ENCODE data around the gene IQGAP2.
"Not testable (repeated sequence)": the region's sequence is repeated elsewhere in the genome, so short reads cannot be mapped to it uniquely, and the experiment has no call there.

IQGAP2 gene

DNA sequence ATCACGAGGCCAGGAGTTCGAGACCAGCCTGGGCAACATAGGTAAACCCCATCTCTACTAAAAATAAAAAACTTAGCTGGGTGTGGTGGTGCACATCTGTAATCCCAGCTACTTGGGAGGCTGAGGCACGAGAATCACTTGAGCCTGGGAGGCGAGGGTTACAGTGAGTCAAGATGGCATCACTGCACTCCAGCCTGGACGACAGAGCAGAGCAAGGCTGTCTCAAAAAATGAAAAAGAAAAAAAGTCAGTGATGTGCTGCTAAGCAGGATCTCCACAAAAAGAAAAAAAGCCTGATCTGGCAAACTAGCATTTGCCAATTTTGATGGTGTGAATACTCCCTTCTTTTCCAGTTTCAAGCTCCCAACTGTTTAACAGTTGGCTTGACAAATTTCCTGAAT, 334.8 kb downstream of the IQGAP2 start:
- Histone ChIP-seq H3K27me3 (ENCODE audit: insufficient read depth, insufficient read length) (no peaks in the 10 kb centered on the region), H3K9ac (ENCODE audit: insufficient read length, low read depth) (no peak overlapping the region), H3K4me3 (ENCODE audit: insufficient read length, low read depth) (no peak overlapping the region), H3K36me3 (ENCODE audit: insufficient read depth, insufficient read length, low read length) (peaks cover 10% of the 10 kb centered on the region), H3K4me1 (ENCODE audit: insufficient read depth, insufficient read length) (no peaks in the 10 kb centered on the region), H3K9me3 (ENCODE audit: insufficient read depth, low read length) (no peaks in the 10 kb centered on the region)
- no peak for DNase-seq (ENCODE audit: low read depth, low spot score)
- TF ChIP-seq ZNF274 (IDR thresholded peaks at IDR 0.05; ENCODE audit: low read depth, low read length) (no peak), YY1 (IDR thresholded peaks at IDR 0.05; ENCODE audit: insufficient read depth, insufficient read length) (no peak), SUZ12 (IDR thresholded peaks at IDR 0.05; ENCODE audit: extremely low read depth, insufficient read depth, insufficient read length) (no peak)

DNA sequence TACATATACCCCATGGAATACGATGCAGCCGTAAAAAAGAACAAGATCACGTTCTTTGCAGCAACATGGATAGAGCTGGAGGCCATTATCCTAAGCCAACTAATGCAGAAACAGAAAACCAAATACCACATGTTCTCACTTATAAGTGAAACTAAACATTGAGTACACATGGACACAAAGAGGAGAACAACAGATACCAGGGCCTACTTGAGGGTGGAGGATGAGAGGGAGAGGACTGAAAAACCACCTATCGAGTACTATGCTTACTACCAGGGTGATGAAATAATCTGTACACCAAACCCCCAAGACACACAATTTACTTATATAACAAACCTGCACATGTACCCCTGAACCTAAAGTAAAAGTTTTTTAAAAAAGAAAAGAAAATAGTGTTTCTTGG, 338.4 kb downstream of the IQGAP2 start:
- H3K4me1 ChIP-seq (ENCODE audit: insufficient read depth, insufficient read length) = not testable (repeated sequence)

DNA sequence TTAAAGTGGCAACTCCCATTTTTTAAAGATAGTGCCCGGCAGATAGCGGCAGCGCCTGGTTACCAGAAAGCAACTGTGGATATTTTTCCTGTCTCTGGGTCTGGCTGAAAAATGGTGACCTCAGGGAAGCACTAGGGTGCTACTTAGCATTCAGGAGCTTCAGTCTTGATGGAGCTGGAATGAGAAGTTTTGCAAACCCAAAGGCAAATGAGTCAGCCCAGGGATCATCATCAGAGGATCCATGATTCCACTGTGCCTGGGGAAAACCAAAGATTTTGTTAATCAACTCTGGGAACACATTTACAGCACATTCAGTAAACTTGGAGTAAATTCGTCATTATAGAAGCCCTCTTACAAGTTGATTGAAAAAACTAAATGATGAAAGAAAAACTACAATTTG, 339.5 kb downstream of the IQGAP2 start:
- no peaks in the 10 kb centered on the region for H3K4me1 ChIP-seq (ENCODE audit: insufficient read depth, insufficient read length)
- no peaks in the 10 kb centered on the region for H3K27me3 ChIP-seq (ENCODE audit: insufficient read depth, insufficient read length)
- DNase-seq (ENCODE audit: low read depth, low spot score) = no peak
- H3K9me3 ChIP-seq (ENCODE audit: insufficient read depth, low read length) = no peaks in the 10 kb centered on the region
- H3K9ac ChIP-seq (ENCODE audit: insufficient read length, low read depth) = no peak overlapping the region
- no peaks in the 10 kb centered on the region for H3K36me3 ChIP-seq (ENCODE audit: insufficient read depth, insufficient read length, low read length)
- H3K4me3 ChIP-seq (ENCODE audit: insufficient read length, low read depth) = no peak overlapping the region
- TF ChIP-seq ZNF274 (IDR thresholded peaks at IDR 0.05; ENCODE audit: low read depth, low read length) = no peak
- no peak for TF ChIP-seq YY1 (IDR thresholded peaks at IDR 0.05; ENCODE audit: insufficient read depth, insufficient read length)
- TF ChIP-seq SUZ12 (IDR thresholded peaks at IDR 0.05; ENCODE audit: extremely low read depth, insufficient read depth, insufficient read length) = no peak

More for the DNA sequence above, 338.4 kb downstream of the IQGAP2 start:
- H3K9ac ChIP-seq (ENCODE audit: insufficient read length, low read depth); DNase-seq (ENCODE audit: low read depth, low spot score); H3K36me3 ChIP-seq (ENCODE audit: insufficient read depth, insufficient read length, low read length); H3K4me3 ChIP-seq (ENCODE audit: insufficient read length, low read depth); H3K9me3 ChIP-seq (ENCODE audit: insufficient read depth, low read length); H3K27me3 ChIP-seq (ENCODE audit: insufficient read depth, insufficient read length): not testable (repeated sequence)

DNA sequence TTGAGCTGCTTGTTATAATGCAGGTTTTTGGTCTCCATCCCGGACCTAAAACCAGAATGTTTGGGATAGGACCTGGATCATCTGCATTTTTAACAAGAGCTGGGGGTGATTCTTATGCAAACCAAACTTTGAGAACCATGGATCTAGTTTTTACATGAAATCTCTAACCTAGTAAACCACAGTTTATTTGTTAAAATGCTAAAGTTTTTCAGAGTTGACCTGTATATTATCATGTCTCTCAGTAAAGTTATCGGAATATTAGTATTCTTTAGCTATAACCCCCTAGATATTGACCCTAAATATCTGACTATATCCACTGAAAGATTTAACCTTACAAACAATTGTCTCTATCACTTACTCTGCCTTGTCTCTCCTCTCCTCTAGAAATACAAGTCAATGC, 341.5 kb downstream of the IQGAP2 start:
- Histone ChIP-seq H3K4me1 (ENCODE audit: insufficient read depth, insufficient read length) (no peaks in the 10 kb centered on the region), H3K9ac (ENCODE audit: insufficient read length, low read depth) (no peak overlapping the region), H3K27me3 (ENCODE audit: insufficient read depth, insufficient read length) (no peaks in the 10 kb centered on the region), H3K4me3 (ENCODE audit: insufficient read length, low read depth) (no peak overlapping the region), H3K36me3 (ENCODE audit: insufficient read depth, insufficient read length, low read length) (no peaks in the 10 kb centered on the region), H3K9me3 (ENCODE audit: insufficient read depth, low read length) (no peaks in the 10 kb centered on the region)
- no peak for TF ChIP-seq YY1 (IDR thresholded peaks at IDR 0.05; ENCODE audit: insufficient read depth, insufficient read length)
- no peak for TF ChIP-seq SUZ12 (IDR thresholded peaks at IDR 0.05; ENCODE audit: extremely low read depth, insufficient read depth, insufficient read length)
- no peak for TF ChIP-seq ZNF274 (IDR thresholded peaks at IDR 0.05; ENCODE audit: low read depth, low read length)
- DNase-seq (ENCODE audit: low read depth, low spot score) = no peak

DNA sequence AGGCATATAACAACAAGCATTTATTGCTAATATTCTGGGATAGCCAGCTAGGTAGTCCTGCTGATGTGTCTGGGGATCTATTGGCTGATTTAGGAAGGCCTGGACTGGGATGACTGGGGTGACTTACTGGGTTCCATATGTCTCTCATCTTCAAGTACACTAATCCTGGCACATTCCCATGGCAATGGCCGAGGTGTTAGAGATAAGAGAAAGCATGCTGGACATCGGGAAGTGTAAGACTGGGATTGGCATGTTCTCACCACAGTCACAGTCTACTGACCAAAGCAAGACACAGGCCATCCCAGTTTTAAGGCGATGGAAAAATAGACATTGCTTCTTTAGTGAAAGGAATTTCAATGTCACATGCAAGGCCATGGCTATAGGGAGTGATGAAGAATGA, 342.6 kb downstream of the IQGAP2 start:
- no peak for TF ChIP-seq YY1 (IDR thresholded peaks at IDR 0.05; ENCODE audit: insufficient read depth, insufficient read length)
- TF ChIP-seq ZNF274 (IDR thresholded peaks at IDR 0.05; ENCODE audit: low read depth, low read length) = no peak
- no peak for TF ChIP-seq SUZ12 (IDR thresholded peaks at IDR 0.05; ENCODE audit: extremely low read depth, insufficient read depth, insufficient read length)
- H3K27me3 ChIP-seq (ENCODE audit: insufficient read depth, insufficient read length) = no peaks in the 10 kb centered on the region
- H3K36me3 ChIP-seq (ENCODE audit: insufficient read depth, insufficient read length, low read length) = no peaks in the 10 kb centered on the region
- no peak overlapping the region for H3K9ac ChIP-seq (ENCODE audit: insufficient read length, low read depth)
- no peaks in the 10 kb centered on the region for H3K4me1 ChIP-seq (ENCODE audit: insufficient read depth, insufficient read length)
- no peak overlapping the region for H3K4me3 ChIP-seq (ENCODE audit: insufficient read length, low read depth)
- H3K9me3 ChIP-seq (ENCODE audit: insufficient read depth, low read length) = no peaks in the 10 kb centered on the region
- no peak for DNase-seq (ENCODE audit: low read depth, low spot score)

DNA sequence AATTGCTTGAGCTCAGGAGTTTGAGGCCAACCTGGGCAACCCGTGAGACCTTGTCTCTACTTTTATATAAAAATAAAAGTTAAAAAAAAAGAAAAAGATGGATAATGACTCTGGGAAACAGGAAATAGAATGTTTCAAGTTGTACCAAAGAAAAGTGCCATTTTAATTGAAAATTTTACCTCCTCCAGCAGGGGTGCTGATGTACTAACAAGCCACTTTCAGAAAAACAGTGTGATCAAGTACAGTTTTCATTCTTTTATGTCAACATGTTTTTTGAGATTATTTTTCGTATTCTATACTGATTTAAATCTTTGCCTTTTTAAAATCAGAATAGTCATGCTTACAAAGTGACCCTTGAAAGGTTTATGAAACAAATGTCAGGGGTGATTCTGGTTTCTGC, 343.6 kb downstream of the IQGAP2 start:
- H3K9ac ChIP-seq (ENCODE audit: insufficient read length, low read depth) = no peak overlapping the region
- H3K4me3 ChIP-seq (ENCODE audit: insufficient read length, low read depth) = no peak overlapping the region
- peaks cover 4% of the 10 kb centered on the region for H3K27me3 ChIP-seq (ENCODE audit: insufficient read depth, insufficient read length)
- no peaks in the 10 kb centered on the region for H3K36me3 ChIP-seq (ENCODE audit: insufficient read depth, insufficient read length, low read length)
- no peaks in the 10 kb centered on the region for H3K4me1 ChIP-seq (ENCODE audit: insufficient read depth, insufficient read length)
- no peak for DNase-seq (ENCODE audit: low read depth, low spot score)
- H3K9me3 ChIP-seq (ENCODE audit: insufficient read depth, low read length) = no peaks in the 10 kb centered on the region
- TF ChIP-seq YY1 (IDR thresholded peaks at IDR 0.05; ENCODE audit: insufficient read depth, insufficient read length) (no peak), ZNF274 (IDR thresholded peaks at IDR 0.05; ENCODE audit: low read depth, low read length) (no peak), SUZ12 (IDR thresholded peaks at IDR 0.05; ENCODE audit: extremely low read depth, insufficient read depth, insufficient read length) (no peak)

DNA sequence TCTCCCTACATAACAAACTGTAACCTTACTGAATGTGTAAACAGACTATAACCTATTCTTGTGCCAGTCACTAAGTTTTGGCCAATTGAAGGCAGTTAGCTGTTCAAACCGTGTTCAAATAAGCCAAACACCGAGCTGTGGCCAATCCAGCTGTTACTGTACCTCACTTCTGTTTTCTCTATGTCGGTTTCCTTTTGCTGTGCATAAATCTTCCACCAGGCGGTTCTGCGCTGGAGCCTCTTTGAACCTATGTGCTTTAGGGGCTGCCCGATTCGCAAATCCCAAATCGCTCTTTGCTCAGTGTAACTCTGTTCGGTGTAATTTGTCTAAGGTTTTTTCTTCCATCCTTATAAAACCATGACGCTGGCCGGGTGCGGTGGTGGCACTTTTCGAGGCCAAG, 344.6 kb downstream of the IQGAP2 start:
- peaks cover 4% of the 10 kb centered on the region for H3K27me3 ChIP-seq (ENCODE audit: insufficient read depth, insufficient read length)
- H3K9me3 ChIP-seq (ENCODE audit: insufficient read depth, low read length) = no peaks in the 10 kb centered on the region
- no peaks in the 10 kb centered on the region for H3K4me1 ChIP-seq (ENCODE audit: insufficient read depth, insufficient read length)
- TF ChIP-seq ZNF274 (IDR thresholded peaks at IDR 0.05; ENCODE audit: low read depth, low read length) = no peak
- TF ChIP-seq YY1 (IDR thresholded peaks at IDR 0.05; ENCODE audit: insufficient read depth, insufficient read length) = no peak
- no peak for TF ChIP-seq SUZ12 (IDR thresholded peaks at IDR 0.05; ENCODE audit: extremely low read depth, insufficient read depth, insufficient read length)
- no peaks in the 10 kb centered on the region for H3K36me3 ChIP-seq (ENCODE audit: insufficient read depth, insufficient read length, low read length)
- H3K9ac ChIP-seq (ENCODE audit: insufficient read length, low read depth) = no peak overlapping the region
- no peak overlapping the region for H3K4me3 ChIP-seq (ENCODE audit: insufficient read length, low read depth)
- no peak for DNase-seq (ENCODE audit: low read depth, low spot score)

DNA sequence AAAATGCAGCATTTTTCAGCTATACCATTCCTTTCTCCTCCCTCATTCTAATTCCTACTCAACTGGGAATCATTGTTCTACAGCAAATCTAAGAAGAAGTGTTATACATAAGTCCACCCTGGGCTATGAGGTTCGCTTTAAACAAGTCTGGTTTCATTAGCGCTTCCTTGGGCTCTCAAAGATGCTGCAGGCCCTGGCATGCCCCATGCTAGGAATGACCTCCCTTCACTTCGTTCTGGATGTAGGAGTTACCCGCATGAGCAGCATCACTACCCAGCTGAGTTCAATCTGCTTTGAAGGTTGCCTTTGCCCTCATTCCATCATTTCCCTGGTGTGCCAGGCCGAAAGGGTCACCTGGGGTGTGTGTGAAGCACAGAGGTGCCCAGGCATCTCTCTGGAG, 348.2 kb downstream of the IQGAP2 start:
- Histone ChIP-seq H3K9ac (ENCODE audit: insufficient read length, low read depth) (no peak overlapping the region), H3K4me3 (ENCODE audit: insufficient read length, low read depth) (no peak overlapping the region), H3K4me1 (ENCODE audit: insufficient read depth, insufficient read length) (no peaks in the 10 kb centered on the region), H3K9me3 (ENCODE audit: insufficient read depth, low read length) (no peaks in the 10 kb centered on the region), H3K27me3 (ENCODE audit: insufficient read depth, insufficient read length) (peaks cover 4% of the 10 kb centered on the region), H3K36me3 (ENCODE audit: insufficient read depth, insufficient read length, low read length) (no peaks in the 10 kb centered on the region)
- no peak for DNase-seq (ENCODE audit: low read depth, low spot score)
- TF ChIP-seq YY1 (IDR thresholded peaks at IDR 0.05; ENCODE audit: insufficient read depth, insufficient read length) = no peak
- TF ChIP-seq SUZ12 (IDR thresholded peaks at IDR 0.05; ENCODE audit: extremely low read depth, insufficient read depth, insufficient read length) = no peak
- no peak for TF ChIP-seq ZNF274 (IDR thresholded peaks at IDR 0.05; ENCODE audit: low read depth, low read length)
